Dendritic cell treated with granulocyte-macrophage colony-stimulating factor and Interleukin-4, amounts not matched to agents 40 ng/mL and 50 ng/mL, for 4 days (primary cell): ENCODE data around the gene INPP5F.
"Not testable (repeated sequence)": the region's sequence is repeated elsewhere in the genome, so short reads cannot be mapped to it uniquely, and the experiment has no call there.

Source experiments
- H3K27ac Mint-ChIP-seq: one replicate; pipeline ENCODE4 v1.8.0; 2022; ENCODE audit warnings: mild to moderate bottlenecking, mixed read lengths
- H3K27me3 Mint-ChIP-seq: one replicate; pipeline ENCODE4 v1.8.0; 2022; ENCODE audit warnings: mild to moderate bottlenecking, mixed read lengths
- H3K36me3 Mint-ChIP-seq: one replicate; pipeline ENCODE4 v1.8.0; 2022; ENCODE audit warnings: low read depth, mixed read lengths
- H3K4me1 Mint-ChIP-seq: one replicate; pipeline ENCODE4 v1.8.0; 2022; ENCODE audit warnings: low read depth, mixed read lengths
- H3K4me3 Mint-ChIP-seq: one replicate; pipeline ENCODE4 v1.8.0; 2022; ENCODE audit warnings: mild to moderate bottlenecking, moderate library complexity, mixed read lengths
- H3K9me3 Mint-ChIP-seq: one replicate; pipeline ENCODE4 v1.8.0; 2022; ENCODE audit warnings: mixed read lengths
- intact Hi-C: fragments of 100-400 bp; cut with micrococcal nuclease; formaldehyde crosslinking; loops from one replicate; pipeline ENCODE4 v1.15.0; 2022

The INPP5F gene

DNA sequence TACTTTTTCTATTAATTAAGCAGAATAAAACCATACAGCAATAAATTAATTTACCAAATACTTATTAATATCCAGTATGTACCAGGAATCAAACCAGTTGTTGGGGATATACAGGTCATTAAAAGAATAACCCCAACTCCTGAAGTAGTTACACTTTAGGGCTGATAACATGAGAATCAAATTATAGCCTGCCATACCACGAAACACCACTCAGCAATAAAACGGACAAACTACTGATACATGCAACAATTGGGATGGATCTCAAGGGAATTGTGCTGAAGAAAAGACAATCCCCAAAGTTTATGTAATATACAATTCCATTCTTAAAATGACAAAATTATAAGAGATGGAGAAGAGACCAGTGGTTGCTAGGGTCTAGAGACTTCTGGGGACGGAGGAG, 124.1 kb downstream of the INPP5F start:
- Mint-ChIP-seq H3K36me3 (peaks cover 98% of the 10 kb centered on the region), H3K27ac (no peak overlapping the region), H3K4me1 (peaks cover 11% of the 10 kb centered on the region), H3K27me3 (no peaks in the 10 kb centered on the region), H3K4me3 (no peak overlapping the region), H3K9me3 (peaks cover 9% of the 10 kb centered on the region)
- intact Hi-C loops: loop anchor here (10.0 kb wide), 1 partner anchor 55 kb away; no protein-coding TSS in a partner anchor

DNA sequence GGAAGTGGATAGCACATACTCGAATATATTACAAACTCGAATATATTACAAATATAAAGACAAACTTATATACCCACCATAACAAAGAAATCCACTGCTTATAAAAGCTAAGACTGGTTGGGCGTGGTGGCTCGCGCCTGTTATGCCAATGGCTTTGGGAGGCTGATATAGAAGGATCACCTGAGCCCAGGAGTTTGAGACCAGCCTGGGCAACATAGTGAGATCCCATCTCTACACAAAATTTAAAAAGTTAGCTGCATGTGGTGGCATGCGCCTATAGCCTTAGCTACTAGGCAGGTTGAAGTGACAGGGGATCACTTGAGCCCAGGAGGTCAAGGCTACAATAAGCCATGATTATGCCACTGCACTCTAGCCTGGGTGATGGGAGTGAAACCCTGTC, 126.4 kb downstream of the INPP5F start:
- H3K27ac Mint-ChIP-seq: no peak overlapping the region

DNA sequence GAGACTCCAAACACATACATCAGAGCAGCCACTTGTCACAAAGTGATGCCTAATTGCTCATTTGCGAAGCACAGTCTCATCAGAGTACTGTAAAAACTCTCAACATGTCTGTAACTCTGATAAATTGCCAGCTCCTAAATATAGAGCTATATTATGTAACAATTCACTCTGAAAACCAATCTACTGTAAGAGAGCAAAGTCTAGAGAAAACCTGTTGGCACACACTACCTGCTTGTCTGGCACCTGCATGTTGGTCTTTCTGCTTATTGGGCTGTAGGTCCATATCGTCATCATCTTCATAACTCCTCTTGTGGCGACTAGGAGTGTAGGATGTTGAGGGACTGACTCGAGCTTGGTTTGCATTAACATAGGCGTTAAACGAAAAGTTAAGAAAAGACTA, 127.0 kb downstream of the INPP5F start:
- no peak overlapping the region for H3K4me3 Mint-ChIP-seq
- intact Hi-C loops: loop anchor here (10.0 kb wide), 1 partner anchor 52 kb away; no protein-coding TSS in a partner anchor
- no peaks in the 10 kb centered on the region for H3K4me1 Mint-ChIP-seq
- H3K27ac Mint-ChIP-seq: no peak overlapping the region
- H3K36me3 Mint-ChIP-seq: peaks cover 94% of the 10 kb centered on the region
- H3K9me3 Mint-ChIP-seq: no peaks in the 10 kb centered on the region
- H3K27me3 Mint-ChIP-seq: no peaks in the 10 kb centered on the region

More for the DNA sequence above, 126.4 kb downstream of the INPP5F start:
- H3K36me3 Mint-ChIP-seq: peaks cover 95% of the 10 kb centered on the region
- H3K27me3 Mint-ChIP-seq: no peaks in the 10 kb centered on the region
- intact Hi-C loops: loop anchor here (10.0 kb wide), 1 partner anchor 53 kb away; no protein-coding TSS in a partner anchor
- peaks cover under 1% of the 10 kb centered on the region for H3K4me1 Mint-ChIP-seq
- H3K9me3 Mint-ChIP-seq: peaks cover under 1% of the 10 kb centered on the region
- H3K4me3 Mint-ChIP-seq: no peak overlapping the region

DNA sequence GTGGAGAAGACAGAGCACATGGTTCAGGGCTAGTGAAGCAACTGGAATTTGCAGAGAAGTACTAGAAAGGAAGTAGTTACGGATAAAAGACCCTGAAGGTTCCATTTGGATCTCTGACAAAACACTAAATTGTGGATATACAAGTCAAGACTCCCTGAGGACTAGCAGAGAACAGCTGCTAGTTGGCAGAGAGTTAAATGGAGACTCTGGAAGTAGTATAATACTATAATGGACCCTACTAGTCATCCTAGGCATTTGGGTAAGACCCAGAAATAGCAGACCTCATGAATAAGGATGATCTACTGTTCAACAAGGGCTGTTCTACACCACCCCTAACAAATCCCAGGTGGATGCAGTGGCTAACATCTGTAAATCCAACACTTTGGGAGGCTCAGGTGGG, 127.7 kb downstream of the INPP5F start:
- H3K4me1 Mint-ChIP-seq: no peaks in the 10 kb centered on the region
- intact Hi-C loops: loop anchor here (10.0 kb wide), 1 partner anchor 51 kb away; no protein-coding TSS in a partner anchor
- H3K4me3 Mint-ChIP-seq: no peak overlapping the region
- peaks cover 90% of the 10 kb centered on the region for H3K36me3 Mint-ChIP-seq
- H3K27me3 Mint-ChIP-seq: no peaks in the 10 kb centered on the region
- H3K9me3 Mint-ChIP-seq: no peaks in the 10 kb centered on the region
- H3K27ac Mint-ChIP-seq: no peak overlapping the region

DNA sequence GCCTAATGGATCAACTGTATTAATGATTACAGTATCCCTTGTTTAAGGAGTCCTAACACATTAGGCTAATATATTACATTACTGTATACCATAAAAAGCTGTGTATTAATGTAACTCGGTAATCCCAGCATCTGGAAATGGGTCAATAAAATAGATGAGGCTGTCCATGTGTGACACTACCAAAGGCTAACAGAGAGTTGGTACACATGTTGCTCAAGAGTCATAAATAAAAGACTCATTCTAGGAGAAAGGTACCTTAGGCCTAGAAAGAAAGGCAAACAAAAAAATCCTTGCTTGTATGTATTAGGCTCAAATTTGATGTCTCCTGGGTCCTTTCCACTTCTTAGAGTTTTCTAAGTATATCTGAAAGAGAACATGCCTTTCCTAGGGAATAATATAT, 132.2 kb downstream of the INPP5F start:
- Mint-ChIP-seq H3K4me3 (no peak overlapping the region), H3K4me1 (peaks cover 13% of the 10 kb centered on the region), H3K27ac (no peak overlapping the region), H3K36me3 (peaks cover 60% of the 10 kb centered on the region), H3K27me3 (no peaks in the 10 kb centered on the region), H3K9me3 (no peaks in the 10 kb centered on the region)
- intact Hi-C loops: loop anchor here (2.0 to 10.0 kb wide), 2 partner anchors 47 to 171 kb away; no protein-coding TSS in a partner anchor

DNA sequence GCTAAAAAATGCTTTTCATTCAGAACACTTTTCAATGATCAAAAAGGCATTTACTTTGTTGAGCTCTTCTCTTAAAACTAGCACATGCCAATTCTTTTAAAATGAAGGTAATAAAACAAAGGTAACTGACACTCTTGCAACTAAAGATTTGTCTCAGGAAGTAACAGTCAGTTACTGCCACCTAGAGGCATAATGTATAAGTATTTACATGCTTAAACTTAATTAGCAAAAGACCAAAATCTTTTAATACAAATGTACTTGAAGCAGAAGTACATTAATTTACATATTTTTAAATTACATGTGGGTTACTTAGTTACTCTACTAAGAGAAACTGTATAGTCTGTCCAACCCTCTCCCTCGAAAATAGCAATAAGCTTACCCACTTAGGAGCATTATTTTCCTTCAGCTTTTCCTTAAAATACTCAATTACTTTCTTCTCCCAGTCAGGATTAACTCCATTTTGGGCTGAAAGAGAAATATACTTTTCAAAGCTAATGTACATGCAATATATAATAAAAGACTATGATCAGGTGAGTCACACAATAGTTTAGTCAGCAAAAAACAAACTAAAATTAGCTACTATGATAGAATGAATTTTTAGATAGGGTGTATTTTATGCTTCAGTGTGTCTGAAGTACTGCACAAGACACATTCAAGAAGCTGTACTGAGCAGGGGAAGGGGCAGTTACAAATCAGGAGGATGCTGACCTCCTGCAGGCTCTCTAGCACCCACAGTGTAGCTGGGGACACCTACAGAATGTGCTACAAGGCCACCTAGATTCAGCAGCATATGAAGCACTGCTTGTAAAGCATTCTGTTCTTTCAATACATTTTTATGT, 133.8 kb downstream of the INPP5F start:
- Mint-ChIP-seq H3K27me3 (no peaks in the 10 kb centered on the region), H3K4me1 (peaks cover 21% of the 10 kb centered on the region), H3K4me3 (no peak overlapping the region), H3K9me3 (peaks cover 12% of the 10 kb centered on the region), H3K27ac (no peak overlapping the region), H3K36me3 (peaks cover 56% of the 10 kb centered on the region)
- intact Hi-C loops: loop anchor here (1.0 to 10.0 kb wide), 4 partner anchors 45 to 265 kb away; partner anchors contain the start of gene TIAL1

DNA sequence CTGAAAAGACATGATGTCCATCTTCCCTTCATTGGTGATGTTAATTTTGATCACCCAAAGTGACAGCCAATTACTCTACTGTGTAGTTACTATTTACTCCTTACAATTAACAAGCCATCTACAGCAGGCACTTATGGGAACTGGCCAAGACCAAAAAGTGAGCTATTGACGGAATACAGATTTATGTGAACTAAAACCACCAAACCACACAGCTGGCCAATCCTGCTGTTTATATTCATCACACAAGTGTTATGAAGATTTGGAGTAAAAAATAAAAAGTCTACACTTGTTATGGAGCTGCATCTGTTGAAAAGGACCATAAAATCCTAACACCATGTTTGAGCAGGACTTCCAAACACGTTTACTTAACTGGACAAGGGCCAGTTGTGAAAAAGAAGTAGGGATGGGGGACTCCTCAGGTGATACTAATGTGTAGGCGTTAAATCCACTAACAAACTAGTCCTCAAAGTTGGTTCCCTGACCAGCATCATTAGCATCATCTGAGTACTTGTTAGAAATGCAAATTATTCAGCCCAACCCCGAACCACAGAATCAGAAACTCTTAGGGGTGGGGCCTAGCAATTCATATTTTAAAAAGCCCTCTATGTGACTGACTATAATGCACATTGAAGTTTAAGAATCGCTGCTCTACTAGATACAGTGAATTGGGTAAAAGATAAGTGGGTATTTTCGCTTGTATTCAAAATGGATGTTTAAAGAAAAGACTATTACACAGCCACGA, 135.2 kb downstream of the INPP5F start:
- H3K4me1 Mint-ChIP-seq: peaks cover 25% of the 10 kb centered on the region
- H3K27ac Mint-ChIP-seq: no peak overlapping the region
- H3K4me3 Mint-ChIP-seq: no peak overlapping the region
- no peaks in the 10 kb centered on the region for H3K27me3 Mint-ChIP-seq
- H3K36me3 Mint-ChIP-seq: peaks cover 53% of the 10 kb centered on the region
- intact Hi-C loops: loop anchor here (10.0 kb wide), 1 partner anchor 266 kb away; the partner anchor contains the start of gene TIAL1
- H3K9me3 Mint-ChIP-seq: peaks cover 15% of the 10 kb centered on the region

DNA sequence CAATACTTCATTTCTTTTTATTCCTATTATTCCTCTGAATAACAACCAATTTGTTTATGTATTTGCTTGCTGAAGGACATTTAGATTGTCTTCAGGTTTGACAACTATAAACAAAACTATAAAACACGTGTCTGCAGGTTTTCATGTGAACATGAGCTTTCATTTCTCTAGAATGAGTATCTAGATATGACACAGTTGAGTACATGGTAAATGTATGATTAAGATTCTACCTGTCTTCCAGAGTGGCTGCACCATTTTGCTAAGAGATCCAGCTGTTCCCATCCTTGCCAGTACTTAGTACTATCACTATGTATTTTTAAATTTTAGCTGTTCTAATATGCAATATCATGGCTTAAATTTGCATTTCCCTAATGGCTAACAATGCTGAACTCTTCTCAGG, 136.7 kb downstream of the INPP5F start:
- H3K4me1 Mint-ChIP-seq: peaks cover 38% of the 10 kb centered on the region
- peaks cover 52% of the 10 kb centered on the region for H3K36me3 Mint-ChIP-seq
- no peak overlapping the region for H3K27ac Mint-ChIP-seq

DNA sequence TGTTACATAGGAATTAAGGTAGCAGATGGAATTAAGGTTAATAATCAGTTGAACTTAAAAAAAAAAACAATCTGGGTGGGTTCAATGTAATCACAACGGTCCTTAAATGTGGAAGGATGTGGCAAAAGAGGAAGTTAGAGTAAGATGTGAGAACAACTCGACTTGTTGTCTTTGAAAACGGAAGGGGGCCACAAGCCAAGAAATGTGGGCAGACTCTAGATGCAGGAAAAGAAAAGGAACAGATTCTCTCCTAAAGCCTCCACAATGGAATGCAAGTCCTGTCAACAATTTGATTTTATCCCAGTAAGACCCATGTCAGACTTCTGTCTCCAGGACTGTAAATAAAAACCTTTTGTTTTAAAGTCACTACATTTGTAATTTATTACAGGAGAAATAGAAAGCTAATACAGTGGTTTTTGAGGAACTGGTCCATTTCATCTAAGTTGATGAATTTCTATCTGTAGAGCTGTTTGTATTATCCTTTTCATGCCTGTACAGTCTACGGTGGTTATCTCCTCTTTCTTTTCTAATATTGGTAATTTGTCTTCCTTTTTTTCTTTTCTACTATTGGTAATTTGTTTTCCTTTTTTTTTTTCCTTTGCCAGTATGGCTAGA, 138.2 kb downstream of the INPP5F start:
- H3K27ac Mint-ChIP-seq: no peak overlapping the region

More for the DNA sequence above, 136.7 kb downstream of the INPP5F start:
- Mint-ChIP-seq H3K4me3 (no peak overlapping the region), H3K9me3 (peaks cover 15% of the 10 kb centered on the region), H3K27me3 (no peaks in the 10 kb centered on the region)
- intact Hi-C loops: loop anchor here (10.0 kb wide), 1 partner anchor 268 kb away; the partner anchor contains the start of gene TIAL1

DNA sequence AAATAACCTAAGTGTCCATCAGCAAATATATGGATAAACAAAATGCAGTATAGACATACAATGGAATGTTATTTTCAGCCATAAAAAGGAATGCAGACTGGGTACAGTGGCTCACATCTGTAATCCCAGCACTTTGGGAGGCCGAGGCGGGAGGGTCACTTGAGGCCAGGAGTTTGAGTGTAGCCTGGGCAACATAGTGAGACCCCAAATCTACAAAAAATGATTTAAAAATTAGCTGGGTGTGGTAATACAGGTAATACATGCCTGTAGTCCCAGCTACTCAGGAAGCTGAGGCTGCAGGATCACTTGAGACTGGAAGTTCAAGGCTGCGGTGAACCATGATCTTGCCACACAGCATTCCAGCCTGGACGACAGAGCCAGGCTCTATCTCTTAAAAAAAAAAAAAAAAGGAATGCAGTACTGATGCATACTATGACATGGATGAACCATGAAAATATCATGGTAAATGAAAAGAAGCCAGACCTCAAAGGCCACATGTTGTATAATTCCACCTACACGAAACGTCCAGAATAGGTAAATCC, 139.9 kb downstream of the INPP5F start:
- Mint-ChIP-seq H3K9me3 (peaks cover 15% of the 10 kb centered on the region), H3K4me1 (peaks cover 48% of the 10 kb centered on the region), H3K36me3 (peaks cover 49% of the 10 kb centered on the region), H3K27ac (no peak overlapping the region), H3K27me3 (no peaks in the 10 kb centered on the region), H3K4me3 (no peak overlapping the region)
- intact Hi-C loops: loop anchor here (10.0 kb wide), 1 partner anchor 271 kb away; the partner anchor contains the start of gene TIAL1

More for the DNA sequence above, 138.2 kb downstream of the INPP5F start:
- intact Hi-C loops: loop anchor here (10.0 kb wide), 1 partner anchor 269 kb away; the partner anchor contains the start of gene TIAL1
- Mint-ChIP-seq H3K9me3 (peaks cover 15% of the 10 kb centered on the region), H3K27me3 (no peaks in the 10 kb centered on the region), H3K4me3 (no peak overlapping the region), H3K4me1 (peaks cover 50% of the 10 kb centered on the region), H3K36me3 (peaks cover 47% of the 10 kb centered on the region)

DNA sequence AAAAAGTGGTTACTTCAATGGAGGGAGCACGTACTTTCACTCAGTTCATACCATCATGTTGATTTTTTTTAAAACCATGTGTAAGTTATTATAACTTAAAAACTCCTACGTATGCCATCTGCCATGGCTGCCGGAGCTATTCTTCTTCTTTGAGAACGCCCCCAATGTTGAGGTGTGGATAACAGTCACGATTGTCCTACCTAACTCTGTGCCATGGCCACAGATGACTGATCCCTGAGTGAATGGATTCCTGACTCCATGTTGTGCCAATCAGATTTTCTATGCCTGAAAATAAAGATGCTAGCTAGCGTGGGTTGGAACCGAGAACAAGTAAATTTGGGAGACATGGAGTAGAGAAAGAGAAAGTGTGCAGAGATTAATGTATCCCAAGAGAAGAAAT, 141.5 kb downstream of the INPP5F start:
- intact Hi-C loops: loop anchor here (10.0 kb wide), 1 partner anchor 273 kb away; the partner anchor contains the start of gene TIAL1
- peaks cover 44% of the 10 kb centered on the region for H3K36me3 Mint-ChIP-seq
- no peak overlapping the region for H3K4me3 Mint-ChIP-seq
- H3K9me3 Mint-ChIP-seq: peaks cover 15% of the 10 kb centered on the region
- no peaks in the 10 kb centered on the region for H3K27me3 Mint-ChIP-seq
- no peak overlapping the region for H3K27ac Mint-ChIP-seq
- H3K4me1 Mint-ChIP-seq: peaks cover 46% of the 10 kb centered on the region

DNA sequence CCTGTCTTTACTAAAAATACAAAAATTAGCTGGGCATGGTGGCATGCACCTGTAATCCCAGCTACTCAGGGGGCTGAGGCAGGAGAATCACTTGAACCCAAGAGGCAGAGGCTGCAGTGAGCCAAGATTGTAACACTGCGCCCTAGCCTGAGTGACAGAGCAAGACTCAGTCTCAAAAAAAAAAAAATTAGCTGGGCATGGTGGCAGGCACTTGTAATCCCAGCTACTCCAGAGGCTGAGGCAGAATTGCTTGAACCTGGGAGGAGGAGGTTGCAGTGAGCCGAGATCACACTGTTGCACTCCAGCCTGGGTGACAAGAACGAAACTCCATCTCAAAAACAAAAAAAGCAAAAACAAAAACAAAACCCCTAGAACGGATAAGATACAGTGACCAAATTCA, 143.5 kb downstream of the INPP5F start:
- not testable (repeated sequence) for H3K27ac Mint-ChIP-seq, H3K9me3 Mint-ChIP-seq, H3K4me3 Mint-ChIP-seq, H3K27me3 Mint-ChIP-seq
- intact Hi-C loops: loop anchor here (10.0 kb wide), 1 partner anchor 275 kb away; the partner anchor contains the start of gene TIAL1
- Mint-ChIP-seq H3K4me1 (peaks cover 51% of the 10 kb centered on the region), H3K36me3 (peaks cover 42% of the 10 kb centered on the region)
